WTC11 (cell line): ENCODE results near the gene IPO11.

Experiments
- CREB1 ChIP-seq: sonication (generic); formaldehyde crosslinking; IDR thresholded peaks from 2 replicates; pipeline ENCODE4 v1.8.0; 2023; ENCODE audit warnings: mild to moderate bottlenecking, missing genetic modification reagents
- CREM ChIP-seq: sonication (generic); formaldehyde crosslinking; IDR thresholded peaks from 2 replicates; pipeline ENCODE4 v1.8.1; 2022; ENCODE audit warnings: mild to moderate bottlenecking, missing genetic modification reagents, moderate library complexity
- CTCF ChIP-seq: fragments of 200-600 bp; IDR thresholded peaks from 2 replicates; pipeline ENCODE4 v1.8.0; 2022; ENCODE audit warnings: antibody characterized with exemption
- IRF1 ChIP-seq: sonication (generic); formaldehyde crosslinking; IDR thresholded peaks from 2 replicates; pipeline ENCODE4 v1.8.0; 2023; ENCODE audit warnings: missing genetic modification reagents
- KAT7 ChIP-seq: sonication (generic); formaldehyde crosslinking; IDR thresholded peaks from 2 replicates; pipeline ENCODE4 v1.8.1; 2023; ENCODE audit warnings: missing genetic modification reagents, mild to moderate bottlenecking, borderline replicate concordance
- MXD4 ChIP-seq: fragments of 250-450 bp; sonication (Bioruptor Pico); IDR thresholded peaks from 2 replicates; pipeline ENCODE4 v1.8.0; 2021; ENCODE audit warnings: mild to moderate bottlenecking, moderate library complexity, borderline replicate concordance
- SOX15 ChIP-seq: fragments of 250-450 bp; sonication (Bioruptor Pico); IDR thresholded peaks from 2 replicates; pipeline ENCODE4 v1.9.0; 2021; ENCODE audit warnings: mild to moderate bottlenecking
- SP1 ChIP-seq: sonication (generic); formaldehyde crosslinking; conservative IDR thresholded peaks from 2 replicates; pipeline ENCODE4 v1.8.1; 2022; ENCODE audit warnings: missing genetic modification reagents
- ZSCAN18 ChIP-seq: fragments of 250-450 bp; sonication (Bioruptor Pico); IDR thresholded peaks from 2 replicates; pipeline ENCODE4 v2.1.2; 2022; ENCODE audit warnings: mild to moderate bottlenecking, moderate library complexity
- TF ChIP-seq, protein P1 (sequence below): sonication (generic); formaldehyde crosslinking; IDR thresholded peaks from 2 replicates; pipeline ENCODE4 v1.8.0; 2022; ENCODE audit warnings: mild to moderate bottlenecking, missing genetic modification reagents
- TF ChIP-seq, protein P2 (sequence below): sonication (generic); formaldehyde crosslinking; conservative IDR thresholded peaks from 2 replicates; pipeline ENCODE4 v1.8.1; 2022; ENCODE audit warnings: mild to moderate bottlenecking, missing genetic modification reagents
- TF ChIP-seq, protein P3 (sequence below): sonication (generic); formaldehyde crosslinking; IDR thresholded peaks from 2 replicates; pipeline ENCODE4 v1.8.1; 2022; ENCODE audit warnings: low read depth, missing genetic modification reagents, borderline replicate concordance

DNA sequence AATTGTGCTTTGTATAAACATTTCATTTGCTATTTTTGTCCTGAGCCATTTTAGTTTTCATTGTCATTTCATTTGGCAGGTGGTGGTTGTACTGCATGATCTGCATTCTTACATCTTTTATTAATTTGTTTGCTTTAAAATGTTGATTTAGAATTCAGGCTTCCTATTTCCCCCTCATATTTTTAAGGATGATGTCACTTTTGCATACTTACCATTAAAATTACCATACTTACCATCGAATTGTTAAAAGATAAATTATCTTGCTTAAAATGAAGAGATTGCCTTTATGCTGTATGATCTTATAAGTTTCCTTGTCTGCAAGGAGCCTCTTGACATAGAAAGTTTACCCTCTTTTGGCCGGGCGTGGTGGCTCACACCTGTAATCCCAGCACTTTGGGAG, 40.0 kb upstream of the IPO11 start:
- TF ChIP-seq, protein P1, sequence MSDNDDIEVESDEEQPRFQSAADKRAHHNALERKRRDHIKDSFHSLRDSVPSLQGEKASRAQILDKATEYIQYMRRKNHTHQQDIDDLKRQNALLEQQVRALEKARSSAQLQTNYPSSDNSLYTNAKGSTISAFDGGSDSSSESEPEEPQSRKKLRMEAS (CRISPR knock-in tag) = no peak
- TF ChIP-seq CREM (CRISPR knock-in tag) (no peak), CTCF (no peak), KAT7 (CRISPR knock-in tag) (no peak), MXD4 (no peak), ZSCAN18 (CRISPR knock-in tag) (no peak), SP1 (CRISPR knock-in tag) (no peak), SOX15 (CRISPR knock-in tag) (no peak), IRF1 (CRISPR knock-in tag) (no peak), CREB1 (no peak)
- TF ChIP-seq, protein P2, sequence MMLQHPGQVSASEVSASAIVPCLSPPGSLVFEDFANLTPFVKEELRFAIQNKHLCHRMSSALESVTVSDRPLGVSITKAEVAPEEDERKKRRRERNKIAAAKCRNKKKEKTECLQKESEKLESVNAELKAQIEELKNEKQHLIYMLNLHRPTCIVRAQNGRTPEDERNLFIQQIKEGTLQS (CRISPR knock-in tag) = no peak
- TF ChIP-seq, protein P3, sequence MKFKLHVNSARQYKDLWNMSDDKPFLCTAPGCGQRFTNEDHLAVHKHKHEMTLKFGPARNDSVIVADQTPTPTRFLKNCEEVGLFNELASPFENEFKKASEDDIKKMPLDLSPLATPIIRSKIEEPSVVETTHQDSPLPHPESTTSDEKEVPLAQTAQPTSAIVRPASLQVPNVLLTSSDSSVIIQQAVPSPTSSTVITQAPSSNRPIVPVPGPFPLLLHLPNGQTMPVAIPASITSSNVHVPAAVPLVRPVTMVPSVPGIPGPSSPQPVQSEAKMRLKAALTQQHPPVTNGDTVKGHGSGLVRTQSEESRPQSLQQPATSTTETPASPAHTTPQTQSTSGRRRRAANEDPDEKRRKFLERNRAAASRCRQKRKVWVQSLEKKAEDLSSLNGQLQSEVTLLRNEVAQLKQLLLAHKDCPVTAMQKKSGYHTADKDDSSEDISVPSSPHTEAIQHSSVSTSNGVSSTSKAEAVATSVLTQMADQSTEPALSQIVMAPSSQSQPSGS (CRISPR knock-in tag) = no peak
